Loucy (cell line): ENCODE data around the gene AHDC1.

Source experiments
- H2AFZ ChIP-seq: fragments of 200-600 bp; sonication (generic); 2 replicates; pipeline ENCODE4 v1.6.0; 2016; ENCODE audit warnings: antibody characterized with exemption, mild to moderate bottlenecking, low read length, moderate library complexity
- H3F3A ChIP-seq: fragments of 200-600 bp; 2 replicates; pipeline ENCODE4 v1.6.0; 2016; ENCODE audit warnings: antibody characterized with exemption, low read depth, mild to moderate bottlenecking
- H3K27me3 ChIP-seq: fragments of 200-600 bp; sonication (generic); 2 replicates; pipeline ENCODE4 v1.6.1; 2014; ENCODE audit warnings: low read length, mild to moderate bottlenecking; ENCODE audit not compliant: insufficient read depth, poor library complexity, severe bottlenecking
- H3K36me3 ChIP-seq: fragments of 200-600 bp; sonication (generic); 2 replicates; pipeline ENCODE4 v1.6.1; 2016; ENCODE audit warnings: low read length; ENCODE audit not compliant: insufficient read depth
- H3K4me1 ChIP-seq: fragments of 200-600 bp; sonication (generic); 2 replicates; pipeline ENCODE4 v1.5.1; 2014; ENCODE audit warnings: low read length, mild to moderate bottlenecking; ENCODE audit not compliant: insufficient read depth, poor library complexity, severe bottlenecking
- H3K4me2 ChIP-seq: fragments of 200-600 bp; sonication (generic); 2 replicates; pipeline ENCODE4 v1.6.0; 2014; ENCODE audit warnings: antibody characterized with exemption, low read length, low read depth, mild to moderate bottlenecking; ENCODE audit not compliant: poor library complexity, severe bottlenecking
- H3K4me3 ChIP-seq: fragments of 200-600 bp; sonication (generic); 2 replicates; pipeline ENCODE4 v1.5.1; 2014; ENCODE audit warnings: low read length, mild to moderate bottlenecking, mixed read lengths; ENCODE audit not compliant: poor library complexity, severe bottlenecking
- H3K79me2 ChIP-seq: fragments of 200-600 bp; sonication (generic); 2 replicates; pipeline ENCODE4 v1.6.1; 2014; ENCODE audit warnings: low read length; ENCODE audit not compliant: insufficient read depth
- H3K9ac ChIP-seq: fragments of 200-600 bp; sonication (generic); 2 replicates; pipeline ENCODE4 v1.6.0; 2014; ENCODE audit warnings: mild to moderate bottlenecking, low read depth, low read length, moderate library complexity; ENCODE audit not compliant: poor library complexity, severe bottlenecking
- H3K9me2 ChIP-seq: fragments of 200-600 bp; sonication (generic); replicated peaks from 2 replicates; pipeline ENCODE4 v1.6.1; 2016; ENCODE audit warnings: low read depth, low read length, mixed read lengths
- H3K9me3 ChIP-seq: fragments of 200-600 bp; sonication (generic); 2 replicates; pipeline ENCODE4 v1.6.1; 2014; ENCODE audit warnings: mild to moderate bottlenecking, antibody characterized with exemption, low read length, low read depth; ENCODE audit not compliant: insufficient read depth
- H4K20me1 ChIP-seq: fragments of 200-600 bp; sonication (generic); 2 replicates; pipeline ENCODE4 v1.6.0; 2014; ENCODE audit warnings: antibody characterized with exemption, low read length, mild to moderate bottlenecking; ENCODE audit not compliant: insufficient read depth, poor library complexity, severe bottlenecking
- EZH2phosphoT487 ChIP-seq: fragments of 200-600 bp; IDR thresholded peaks from 2 replicates; pipeline ENCODE4 v1.6.1; 2018; ENCODE audit warnings: antibody characterized with exemption, mild to moderate bottlenecking, moderate library complexity, borderline replicate concordance
- TF ChIP-seq, protein P1 (sequence below): fragments of 200-600 bp; sonication (generic); conservative IDR thresholded peaks from 2 replicates; pipeline ENCODE4 v1.5.1; 2014; ENCODE audit warnings: mild to moderate bottlenecking, antibody characterized with exemption, low read length

AHDC1 gene

DNA sequence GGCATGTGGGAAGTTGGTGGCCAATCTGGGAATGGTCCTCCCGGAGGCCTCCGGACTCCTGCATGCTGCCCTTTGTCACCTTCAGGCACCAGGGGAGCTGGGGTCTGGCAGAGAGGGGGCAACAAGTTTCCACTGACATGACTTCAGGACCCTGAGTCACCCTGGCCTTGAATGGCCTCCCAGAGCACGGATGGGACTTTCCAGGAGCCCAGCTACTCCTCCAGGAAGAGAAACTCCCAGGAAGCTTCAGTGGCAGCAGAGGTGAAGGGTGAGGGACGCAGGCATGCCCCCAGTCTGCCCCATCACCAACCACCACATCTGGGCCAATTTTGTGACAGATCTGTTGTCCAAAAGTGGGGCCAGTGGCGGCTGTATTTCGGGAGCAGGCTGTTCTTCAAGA lies 58.1 kb downstream of the AHDC1 start:
- Histone ChIP-seq H3K79me2 (peaks cover 11% of the 10 kb centered on the region; the same call in 1 of the 2 replicates), H3K9me3 (no peaks in the 10 kb centered on the region), H3K9ac (no peak overlapping the region), H3K27me3 (no peaks in the 10 kb centered on the region), H3K4me3 (no peak overlapping the region), H4K20me1 (peaks cover 3% of the 10 kb centered on the region), H3F3A (no peaks in the 10 kb centered on the region), H3K4me1 (no peaks in the 10 kb centered on the region), H3K36me3 (peaks cover 54% of the 10 kb centered on the region; the same call in 1 of the 2 replicates), H3K9me2 (no peaks in the 10 kb centered on the region), H2AFZ (no peak overlapping the region), H3K4me2 (no peak overlapping the region)
- TF ChIP-seq, protein P1, sequence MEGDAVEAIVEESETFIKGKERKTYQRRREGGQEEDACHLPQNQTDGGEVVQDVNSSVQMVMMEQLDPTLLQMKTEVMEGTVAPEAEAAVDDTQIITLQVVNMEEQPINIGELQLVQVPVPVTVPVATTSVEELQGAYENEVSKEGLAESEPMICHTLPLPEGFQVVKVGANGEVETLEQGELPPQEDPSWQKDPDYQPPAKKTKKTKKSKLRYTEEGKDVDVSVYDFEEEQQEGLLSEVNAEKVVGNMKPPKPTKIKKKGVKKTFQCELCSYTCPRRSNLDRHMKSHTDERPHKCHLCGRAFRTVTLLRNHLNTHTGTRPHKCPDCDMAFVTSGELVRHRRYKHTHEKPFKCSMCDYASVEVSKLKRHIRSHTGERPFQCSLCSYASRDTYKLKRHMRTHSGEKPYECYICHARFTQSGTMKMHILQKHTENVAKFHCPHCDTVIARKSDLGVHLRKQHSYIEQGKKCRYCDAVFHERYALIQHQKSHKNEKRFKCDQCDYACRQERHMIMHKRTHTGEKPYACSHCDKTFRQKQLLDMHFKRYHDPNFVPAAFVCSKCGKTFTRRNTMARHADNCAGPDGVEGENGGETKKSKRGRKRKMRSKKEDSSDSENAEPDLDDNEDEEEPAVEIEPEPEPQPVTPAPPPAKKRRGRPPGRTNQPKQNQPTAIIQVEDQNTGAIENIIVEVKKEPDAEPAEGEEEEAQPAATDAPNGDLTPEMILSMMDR = no peak
- no peak for TF ChIP-seq EZH2phosphoT487

GRCh38 chr1:27545271-27545670 lies 58.7 kb downstream of the AHDC1 start:
- Histone ChIP-seq H3K4me2 (no peak overlapping the region), H3K9me2 (no peaks in the 10 kb centered on the region)

GRCh38 chr1:27544834-27545233 lies 59.1 kb downstream of the AHDC1 start:
- Histone ChIP-seq H3K4me3 (no peak overlapping the region), H3K9ac (no peak overlapping the region), H3F3A (no peaks in the 10 kb centered on the region), H3K4me2 (no peak overlapping the region), H3K9me3 (no peaks in the 10 kb centered on the region), H3K4me1 (no peaks in the 10 kb centered on the region), H3K9me2 (no peaks in the 10 kb centered on the region), H3K36me3 (peaks cover 48% of the 10 kb centered on the region; the same call in 1 of the 2 replicates), H3K79me2 (peaks cover 11% of the 10 kb centered on the region; the same call in 1 of the 2 replicates), H3K27me3 (no peaks in the 10 kb centered on the region), H2AFZ (no peak overlapping the region), H4K20me1 (peaks cover 3% of the 10 kb centered on the region)
- TF ChIP-seq, protein P1 = no peak
- TF ChIP-seq EZH2phosphoT487 = no peak

More at GRCh38 chr1:27545271-27545670, 58.7 kb downstream of the AHDC1 start:
- no peak for TF ChIP-seq EZH2phosphoT487
- TF ChIP-seq, protein P1 = no peak
- Histone ChIP-seq H3K9ac (no peak overlapping the region), H3K4me3 (no peak overlapping the region), H3K9me3 (no peaks in the 10 kb centered on the region), H2AFZ (no peak overlapping the region), H3F3A (no peaks in the 10 kb centered on the region), H3K27me3 (no peaks in the 10 kb centered on the region), H3K4me1 (no peaks in the 10 kb centered on the region), H4K20me1 (peaks cover 3% of the 10 kb centered on the region), H3K79me2 (peaks cover 11% of the 10 kb centered on the region; the same call in 1 of the 2 replicates), H3K36me3 (peaks cover 48% of the 10 kb centered on the region; the same call in 1 of the 2 replicates)
